CD14-positive monocyte (primary cell): ENCODE results near the gene PARL. TPM values are rescaled to one million over a fixed set of nuclear protein-coding genes. Genes with fewer than 3 reads are reported as not detected.

Source experiments
- DNase-seq, 3 donors: peaks; one replicate each; pipeline ENCODE4 v3.0.0-alpha.2; 2011 to 2022
- H2AFZ ChIP-seq: 2 replicates; pipeline ENCODE4 v1.6.0; 2012; ENCODE audit warnings: mild to moderate bottlenecking, low read depth, low read length, inconsistent platforms; ENCODE audit not compliant: insufficient read depth, poor library complexity, severe bottlenecking
- H3K27ac ChIP-seq, 2 donors: 1 replicate in 1 of 2; 2 replicates in 1 of 2; pipeline ENCODE4 v1.5.1; 2012 to 2013; ENCODE audit warnings: low read length in 2 of 2, control low read depth in 1 of 2, inconsistent platforms in 1 of 2, low read depth in 1 of 2, mild to moderate bottlenecking in 1 of 2
- H3K27me3 ChIP-seq, 2 donors: one replicate each; pipeline versions ENCODE4 v1.6.0 to v1.6.1; 2011 to 2013; ENCODE audit warnings: low read length in 2 of 2; ENCODE audit not compliant: control insufficient read depth in 2 of 2, insufficient read depth in 2 of 2
- H3K36me3 ChIP-seq, 2 donors: replicated peaks in 1 of 2; 1 replicate in 1 of 2; 2 replicates in 1 of 2; pipeline versions ENCODE4 v1.5.1 to v1.6.1; 2012 to 2013; ENCODE audit warnings: low read length in 2 of 2, control low read depth in 1 of 2, inconsistent platforms in 1 of 2, mild to moderate bottlenecking in 1 of 2; ENCODE audit not compliant: insufficient read depth in 2 of 2, control insufficient read depth in 1 of 2
- H3K4me1 ChIP-seq, 2 donors: 1 replicate in 1 of 2; 2 replicates in 1 of 2; pipeline versions ENCODE4 v1.5.1 to v1.6.1; 2012 to 2013; ENCODE audit warnings: low read length in 2 of 2, control low read depth in 1 of 2, inconsistent platforms in 1 of 2, mild to moderate bottlenecking in 1 of 2, moderate library complexity in 1 of 2; ENCODE audit not compliant: insufficient read depth in 2 of 2, control insufficient read depth in 1 of 2
- H3K4me2 ChIP-seq: replicated peaks from 2 replicates; pipeline ENCODE3; 2012; ENCODE audit warnings: low read length, moderate library complexity, mild to moderate bottlenecking; ENCODE audit not compliant: poor library complexity, severe bottlenecking; ENCODE audit errors: extremely low read depth
- H3K4me3 ChIP-seq, 3 experiments: fragments of 200-600 bp in 1 of 3; sonication (generic) in 1 of 3; replicated peaks in 1 of 3; 1 replicate in 2 of 3; 2 replicates in 1 of 3; pipeline ENCODE4 v1.5.1; 2011 to 2013; ENCODE audit warnings: low read length in 3 of 3, mild to moderate bottlenecking in 3 of 3, control low read depth in 2 of 3, low read depth in 2 of 3, inconsistent platforms in 1 of 3, moderate library complexity in 1 of 3
- H3K79me2 ChIP-seq: 2 replicates; pipeline ENCODE4 v1.6.0; 2012; ENCODE audit warnings: mild to moderate bottlenecking, control low read depth, inconsistent platforms, low read length, moderate library complexity; ENCODE audit not compliant: insufficient read depth
- H3K9ac ChIP-seq: 2 replicates; pipeline ENCODE4 v1.6.0; 2017; ENCODE audit warnings: low read length, mild to moderate bottlenecking; ENCODE audit not compliant: insufficient read depth, poor library complexity, severe bottlenecking
- H3K9me3 ChIP-seq, 2 donors: replicated peaks in 1 of 2; 1 replicate in 1 of 2; 2 replicates in 1 of 2; pipeline versions ENCODE4 v1.5.1 to v1.6.1; 2012 to 2013; ENCODE audit warnings: low read length in 2 of 2, control low read depth in 1 of 2; ENCODE audit not compliant: control insufficient read depth in 1 of 2, insufficient read depth in 1 of 2
- H4K20me1 ChIP-seq: 2 replicates; pipeline ENCODE4 v1.6.0; 2012; ENCODE audit warnings: mild to moderate bottlenecking, low read length, control low read depth, moderate library complexity; ENCODE audit not compliant: insufficient read depth
- H3K27ac Mint-ChIP-seq, 7 donors: one replicate each; pipeline ENCODE4 v1.8.0; 2020; ENCODE audit warnings: mild to moderate bottlenecking in 7 of 7, mixed read lengths in 7 of 7, moderate library complexity in 6 of 7, inconsistent platforms in 2 of 7
- H3K27me3 Mint-ChIP-seq, 3 donors: one replicate each; pipeline ENCODE4 v1.8.0; 2021 to 2022; ENCODE audit warnings: low read depth in 3 of 3, mild to moderate bottlenecking in 3 of 3, mixed read lengths in 3 of 3, moderate library complexity in 3 of 3, inconsistent platforms in 1 of 3
- H3K36me3 Mint-ChIP-seq, 2 donors: one replicate each; pipeline ENCODE4 v1.8.0; 2020; ENCODE audit warnings: mixed read lengths in 2 of 2, inconsistent platforms in 1 of 2, mild to moderate bottlenecking in 1 of 2
- H3K4me1 Mint-ChIP-seq: one replicate; pipeline ENCODE4 v1.8.0; 2020; ENCODE audit warnings: mild to moderate bottlenecking, mixed read lengths
- H3K4me3 Mint-ChIP-seq, 2 donors: one replicate each; pipeline ENCODE4 v1.8.0; 2020; ENCODE audit warnings: mild to moderate bottlenecking in 2 of 2, mixed read lengths in 2 of 2, moderate library complexity in 1 of 2
- H3K9me3 Mint-ChIP-seq, 7 donors: one replicate each; pipeline ENCODE4 v1.8.0; 2020 to 2022; ENCODE audit warnings: mixed read lengths in 7 of 7, mild to moderate bottlenecking in 6 of 7, moderate library complexity in 6 of 7, inconsistent platforms in 2 of 7
- CTCF ChIP-seq: fragments of 200-600 bp; IDR thresholded peaks from one replicate; pipeline ENCODE4 v1.8.0; 2022; ENCODE audit warnings: antibody characterized with exemption, mild to moderate bottlenecking
- WGBS: methylation state at CpG from one replicate; pipeline ENCODE4 v1.1.5; 2013; ENCODE audit warnings: missing lambda C conversion rate; ENCODE audit not compliant: insufficient coverage; 5-methylcytosine and 5-hydroxymethylcytosine counted together
- intact Hi-C, 2 donors: fragments of 100-400 bp; cut with micrococcal nuclease; formaldehyde crosslinking; loops; one replicate each; pipeline versions ENCODE4 v1.15.0 to v1.15.1; 2023
- polyA plus RNA-seq, 3 donors: library from polyadenylated mRNA; depleted of rRNA in 1 of 3; unstranded in 2 of 3; stranded (reverse) in 1 of 3; fragments of 300-500 nt in 2 of 3; fragments of >200 nt in 1 of 3; fragmentation: Illumina TruSeq in 2 of 3; gene quantifications; 1 replicate in 2 of 3; 2 replicates in 1 of 3; pipeline ENCODE4 v1.2.3, GENCODE V29; 2012 to 2021

Gene PARL
- polyA plus RNA-seq, 3 donors, result 65.6 to 196 (median 155) TPM

GRCh38 chr3:183898028-183898431, 13.3 kb upstream of the PARL start:
- no peaks in the 10 kb centered on the region for H3K4me1 ChIP-seq
- no peak overlapping the region for H3K4me2 ChIP-seq
- intact Hi-C loops, result loop anchor here (10.0 kb wide), 5 partner anchors 117 to 387 kb away; partner anchors contain the start of genes ABCC5 (in 1 of the 2) and EIF2B5 (in 1 of the 2)
- no peak overlapping the region for H3K9ac ChIP-seq
- no peak overlapping the region for H3K4me3 Mint-ChIP-seq
- H3K36me3 Mint-ChIP-seq, result no peaks in the 10 kb centered on the region
- H3K36me3 ChIP-seq, result no peaks in the 10 kb centered on the region
- H3K27ac Mint-ChIP-seq, result no peak overlapping the region
- peaks cover 5% of the 10 kb centered on the region for H3K4me1 Mint-ChIP-seq
- H3K79me2 ChIP-seq, result no peaks in the 10 kb centered on the region
- no peak for DNase-seq
- H3K27ac ChIP-seq, result no peak overlapping the region
- 73% methylated on average over 6 of the region's 11 CpGs for WGBS
- peaks cover 4 to 12% (median 7%) of the 10 kb centered on the region in 3 donors for H3K27me3 Mint-ChIP-seq
- no peak for TF ChIP-seq CTCF
- H3K27me3 ChIP-seq, result no peaks in the 10 kb centered on the region
- H3K4me3 ChIP-seq, result no peak overlapping the region
- no peaks in the 10 kb centered on the region for H4K20me1 ChIP-seq
- no peaks in the 10 kb centered on the region for H3K9me3 ChIP-seq
- H2AFZ ChIP-seq, result no peak overlapping the region
- H3K9me3 Mint-ChIP-seq, result peaks cover 0 to 12% (median 0%) of the 10 kb centered on the region in 7 donors

- no peak for DNase-seq
- Histone ChIP-seq H2AFZ (no peak overlapping the region), H4K20me1 (no peaks in the 10 kb centered on the region), H3K27ac (no peak overlapping the region), H3K4me1 (no peaks in the 10 kb centered on the region), H3K36me3 (no peaks in the 10 kb centered on the region), H3K9me3 (no peaks in the 10 kb centered on the region), H3K4me3 (no peak overlapping the region), H3K79me2 (no peaks in the 10 kb centered on the region), H3K4me2 (no peak overlapping the region), H3K27me3 (no peaks in the 10 kb centered on the region), H3K9ac (no peak overlapping the region)
- Mint-ChIP-seq H3K9me3 (peaks cover 0 to 12% (median 0%) of the 10 kb centered on the region in 7 donors), H3K27ac (no peak overlapping the region), H3K36me3 (no peaks in the 10 kb centered on the region), H3K4me1 (peaks cover 5% of the 10 kb centered on the region), H3K27me3 (peaks cover 4 to 12% (median 9%) of the 10 kb centered on the region in 3 donors), H3K4me3 (no peak overlapping the region)
- TF ChIP-seq CTCF, result no peak
- intact Hi-C loops, result loop anchor here (10.0 kb wide), 5 partner anchors 117 to 387 kb away; partner anchors contain the start of genes ABCC5 (in 1 of the 2) and EIF2B5 (in 1 of the 2)
- no CpG with 5 or more reads among the region's 4 CpGs for WGBS
Observed at GRCh38 chr3:183897606-183898005, 12.9 kb upstream of the PARL start.
